MG63 (cell line): ENCODE measurements around the gene LAT. TPM values are rescaled to one million over a fixed set of nuclear protein-coding genes. Genes with fewer than 3 reads are reported as not detected.
"Not testable (repeated sequence)": the region's sequence is repeated elsewhere in the genome, so short reads cannot be mapped to it uniquely, and the experiment has no call there.

Experiments used
- DNase-seq: peaks from one replicate; pipeline ENCODE4 v3.0.0-alpha.2; 2020
- H3K27me3 ChIP-seq: fragments of 250-450 bp; sonication (Bioruptor Pico); 2 replicates; pipeline ENCODE4 v1.5.1; 2020; ENCODE audit warnings: mild to moderate bottlenecking, moderate library complexity
- H3K36me3 ChIP-seq: fragments of 250-450 bp; sonication (Bioruptor Pico); 2 replicates; pipeline ENCODE4 v1.5.1; 2020; ENCODE audit warnings: mild to moderate bottlenecking, moderate library complexity
- H3K4me3 ChIP-seq: fragments of 250-450 bp; sonication (Bioruptor Pico); 2 replicates; pipeline ENCODE4 v1.5.1; 2020; ENCODE audit warnings: mild to moderate bottlenecking, moderate library complexity
- H3K9me3 ChIP-seq: fragments of 250-450 bp; sonication (Bioruptor Pico); 2 replicates; pipeline ENCODE4 v1.5.1; 2020; ENCODE audit warnings: mild to moderate bottlenecking, moderate library complexity
- total RNA-seq: library from RNA; depleted of rRNA; stranded (reverse); fragments of >200 nt; shearing (Covaris generic); gene quantifications from 2 replicates; pipeline ENCODE4 v1.2.3, GENCODE V29; 2014; ENCODE audit warnings: low replicate concordance

LAT gene
- total RNA-seq, 1 experiment from 2014 or later = not detected

DNA sequence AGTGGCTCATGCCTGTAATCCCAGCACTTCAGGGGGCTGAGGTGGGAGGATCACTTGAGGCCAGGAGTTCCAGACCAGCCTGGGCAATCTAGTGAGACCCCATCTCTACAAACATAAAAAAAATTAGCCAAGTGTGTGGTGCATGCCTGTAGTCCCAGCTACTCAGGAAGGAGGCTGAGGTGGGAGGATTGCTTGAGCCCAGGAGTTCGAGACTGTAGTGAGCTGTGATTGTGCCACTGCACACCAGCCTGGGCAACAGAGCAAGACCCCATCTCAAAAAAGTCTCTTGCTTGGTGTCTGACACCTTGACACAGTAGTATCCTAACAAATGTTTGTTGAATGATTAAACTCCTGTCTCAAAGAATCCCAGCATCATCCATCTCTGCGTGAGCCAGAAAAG is 15.2 kb upstream of the LAT start:
- not testable (repeated sequence) for H3K4me3 ChIP-seq, DNase-seq, H3K9me3 ChIP-seq, H3K36me3 ChIP-seq, H3K27me3 ChIP-seq

DNA sequence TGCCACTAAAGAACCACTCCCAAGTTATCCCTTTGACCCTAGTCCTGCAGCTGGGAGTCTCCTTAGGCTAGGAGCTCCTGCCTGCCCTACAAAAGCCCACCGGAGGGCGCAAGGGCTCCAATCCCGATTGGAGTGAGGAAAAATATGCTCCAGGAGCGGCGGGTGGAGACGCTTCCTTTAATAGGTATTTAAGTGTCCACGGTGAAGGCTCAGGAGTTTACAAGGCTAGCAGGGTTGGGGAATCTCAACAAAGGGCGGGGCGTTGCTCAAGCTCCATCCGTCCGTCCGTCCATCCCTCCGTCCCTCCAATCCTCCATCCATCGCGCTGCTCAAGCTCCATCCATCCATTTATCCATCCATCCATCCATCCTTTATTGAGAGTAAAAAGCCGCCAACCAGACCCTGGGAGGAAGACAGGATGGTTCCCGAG is 10.8 kb upstream of the LAT start:
- peak; percentile 72 for DNase-seq
- Histone ChIP-seq H3K27me3 (no peaks in the 10 kb centered on the region), H3K9me3 (no peaks in the 10 kb centered on the region), H3K4me3 (peak overlapping the region; percentile 84), H3K36me3 (peaks cover 7% of the 10 kb centered on the region; the same call in 1 of the 2 replicates)

DNA sequence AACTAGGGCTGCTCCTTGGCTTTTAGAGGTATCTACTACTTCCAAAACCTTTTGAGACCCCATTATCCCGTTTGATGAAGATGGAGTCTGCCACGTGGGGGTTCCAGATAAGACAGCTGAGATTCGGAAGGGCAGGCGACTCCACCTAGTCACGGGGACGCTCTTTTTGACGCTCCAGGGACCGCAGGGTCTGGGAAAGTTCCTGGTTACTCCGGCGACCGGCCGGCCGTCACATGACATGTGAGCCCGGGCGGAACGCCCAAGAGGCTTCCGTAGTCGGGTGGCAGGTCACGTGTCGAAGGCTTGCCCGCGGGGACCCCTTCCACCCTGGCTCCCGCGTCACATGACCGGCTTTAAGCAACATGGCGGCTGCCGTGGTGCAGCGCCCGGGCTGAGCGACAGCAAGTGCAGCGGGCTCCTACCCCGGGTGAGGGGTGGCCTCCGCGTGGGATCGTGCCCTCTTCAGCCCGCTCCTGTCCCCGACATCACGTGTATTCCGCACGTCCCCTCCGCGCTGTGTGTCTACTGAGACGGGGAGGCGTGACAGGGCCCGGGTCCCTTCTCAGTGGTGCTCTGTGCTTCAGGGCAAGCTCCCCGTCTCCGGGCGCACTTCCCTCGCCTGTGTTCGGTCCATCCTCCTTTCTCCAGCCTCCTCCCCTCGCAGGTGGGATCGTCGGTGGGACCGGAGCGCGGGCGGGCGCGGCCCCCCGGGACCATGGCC is 10.3 kb upstream of the LAT start, which contains the start of gene SPNS1:
TSS of gene SPNS1 (plus strand) at position 342 of the 721 bp plus-strand sequence. CDS start at position 716, 374 bp downstream.
- DNase-seq = peak; percentile 98
- H3K4me3 ChIP-seq = peak within 1 kb of the TSS; percentile 84
- H3K9me3 ChIP-seq = no peaks in the 10 kb centered on the region

DNA sequence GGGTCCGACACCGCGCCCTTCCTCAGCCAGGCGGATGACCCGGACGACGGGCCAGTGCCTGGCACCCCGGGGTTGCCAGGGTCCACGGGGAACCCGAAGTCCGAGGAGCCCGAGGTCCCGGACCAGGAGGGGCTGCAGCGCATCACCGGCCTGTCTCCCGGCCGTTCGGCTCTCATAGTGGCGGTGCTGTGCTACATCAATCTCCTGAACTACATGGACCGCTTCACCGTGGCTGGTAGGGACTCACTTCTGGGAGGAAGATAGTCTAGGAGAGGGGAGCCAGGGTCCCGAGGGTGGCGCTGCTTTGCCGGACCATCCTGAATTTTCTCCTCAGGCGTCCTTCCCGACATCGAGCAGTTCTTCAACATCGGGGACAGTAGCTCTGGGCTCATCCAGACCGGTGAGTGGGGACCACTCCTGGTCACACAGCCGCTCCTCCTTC is 9.7 kb upstream of the LAT start:
- H3K9me3 ChIP-seq = no peaks in the 10 kb centered on the region
- H3K36me3 ChIP-seq = peaks cover 14% of the 10 kb centered on the region
- H3K4me3 ChIP-seq = peak overlapping the region; percentile 84
- DNase-seq = no peak
- no peaks in the 10 kb centered on the region for H3K27me3 ChIP-seq

More for the DNA sequence above, 10.3 kb upstream of the LAT start, which contains the start of gene SPNS1:
- Histone ChIP-seq H3K36me3 (peaks cover 10% of the 10 kb centered on the region; the same call in 1 of the 2 replicates), H3K27me3 (no peaks in the 10 kb centered on the region)

DNA sequence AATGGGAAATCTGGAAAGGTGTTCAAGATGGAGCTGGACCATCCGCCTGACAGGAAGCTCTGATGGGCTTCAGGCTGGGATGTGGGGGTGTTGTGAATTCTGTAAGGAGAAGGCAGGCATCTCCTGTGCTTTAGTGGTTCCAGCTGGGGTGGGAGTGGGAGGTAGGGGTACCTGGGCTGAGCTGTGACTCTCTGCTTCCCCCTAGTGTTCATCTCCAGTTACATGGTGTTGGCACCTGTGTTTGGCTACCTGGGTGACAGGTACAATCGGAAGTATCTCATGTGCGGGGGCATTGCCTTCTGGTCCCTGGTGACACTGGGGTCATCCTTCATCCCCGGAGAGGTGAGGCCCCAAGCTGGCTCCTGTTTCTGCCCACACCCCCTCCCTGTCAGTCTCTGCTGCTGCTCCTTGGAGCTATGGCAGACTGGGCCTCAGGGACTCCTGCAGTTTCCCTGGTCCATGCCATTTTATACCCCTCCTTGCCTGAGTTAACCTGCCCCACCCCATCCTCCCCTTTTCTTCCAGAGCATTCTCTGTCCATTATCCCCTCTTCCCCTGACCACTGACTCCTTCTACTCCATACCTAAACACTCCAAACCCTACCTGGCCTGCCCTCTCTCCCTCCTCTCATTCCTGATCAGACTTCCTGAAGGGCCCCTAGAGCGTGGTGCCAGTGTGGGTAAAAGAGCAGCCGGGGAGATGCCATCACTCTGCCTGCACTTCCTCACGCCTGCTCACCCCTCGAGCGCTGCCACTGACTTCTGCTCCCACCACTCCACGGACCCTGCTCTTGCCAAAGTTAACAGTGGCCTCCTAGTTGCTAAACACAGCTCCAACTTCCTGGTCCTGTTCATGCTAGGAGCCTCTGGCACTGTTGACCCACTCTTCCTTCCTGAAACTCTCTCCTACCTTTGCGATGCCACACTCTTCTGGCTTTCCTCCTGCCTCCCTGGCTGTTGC is 6.9 kb upstream of the LAT start:
- no peak for DNase-seq
- H3K9me3 ChIP-seq = 0 out of 2 replicates have a peak, but pooled peaks cover 5% of the 10 kb centered on the region
- no peaks in the 10 kb centered on the region for H3K27me3 ChIP-seq
- no peak overlapping the region for H3K4me3 ChIP-seq
- peaks cover 28% of the 10 kb centered on the region for H3K36me3 ChIP-seq

DNA sequence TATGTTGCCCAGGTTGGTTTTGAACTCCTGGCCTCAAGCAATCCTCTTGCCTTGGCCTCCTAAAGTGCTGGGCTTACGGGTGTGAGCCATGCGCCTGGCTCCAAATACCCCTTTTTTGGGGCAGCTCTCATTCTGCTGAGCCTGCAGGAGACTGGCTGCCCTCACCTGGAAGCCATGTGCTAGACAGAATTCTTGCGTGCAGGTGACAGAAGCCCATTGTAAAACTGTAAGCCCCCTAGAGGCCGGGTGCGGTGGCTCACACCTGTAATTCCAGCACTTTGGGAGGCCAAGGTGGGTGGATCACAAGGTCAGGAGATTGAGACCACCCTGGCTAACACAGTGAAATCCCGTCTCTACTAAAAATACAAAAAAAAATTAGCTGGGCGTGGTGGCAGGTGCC is 4.5 kb upstream of the LAT start:
- H3K27me3 ChIP-seq, H3K4me3 ChIP-seq, DNase-seq, H3K9me3 ChIP-seq: not testable (repeated sequence)
- H3K36me3 ChIP-seq = peaks cover 28% of the 10 kb centered on the region

DNA sequence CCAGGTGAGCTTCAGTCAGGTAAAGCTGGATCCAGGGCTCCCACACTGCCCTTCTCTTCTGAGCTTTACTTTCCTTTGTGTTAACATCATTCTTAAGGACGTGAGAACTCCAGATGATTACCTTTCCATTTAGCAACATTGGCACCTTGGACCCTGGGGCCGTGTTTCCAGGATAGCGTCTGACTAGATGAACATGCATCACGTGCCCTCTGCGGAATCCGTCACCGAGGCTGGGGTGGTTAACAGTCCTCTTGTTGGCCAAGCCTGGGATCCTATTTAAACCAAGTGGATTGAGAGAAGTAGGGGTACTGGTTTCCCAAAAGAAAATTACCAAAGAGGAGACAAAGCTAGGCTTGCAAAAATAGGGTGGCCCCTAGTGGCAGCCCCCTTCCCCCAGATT is 3.9 kb upstream of the LAT start:
- 0 out of 2 replicates have a peak, but pooled peaks cover 5% of the 10 kb centered on the region for H3K9me3 ChIP-seq
- H3K36me3 ChIP-seq = peaks cover 28% of the 10 kb centered on the region
- no peak overlapping the region for H3K4me3 ChIP-seq
- no peaks in the 10 kb centered on the region for H3K27me3 ChIP-seq
- DNase-seq = no peak

DNA sequence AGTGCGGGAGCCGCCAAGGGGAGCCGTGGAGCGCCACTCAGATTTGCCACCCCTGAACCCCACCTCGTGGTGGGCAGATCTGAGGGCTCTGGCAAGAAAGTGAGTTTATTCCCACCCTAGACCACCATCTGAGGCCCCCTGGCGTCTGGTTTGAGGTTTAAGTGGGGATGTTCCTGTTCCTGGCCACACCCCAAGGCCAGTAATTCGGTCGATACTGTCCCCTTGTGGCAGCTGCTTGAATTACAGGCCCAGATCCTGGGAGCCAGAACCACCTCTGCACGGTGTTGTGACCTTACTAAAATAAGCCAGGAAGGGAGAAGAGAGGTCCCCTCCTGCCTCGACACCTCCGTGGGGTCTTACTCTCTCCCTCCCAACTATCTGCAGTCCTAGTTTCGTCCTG is 3.3 kb upstream of the LAT start:
- Histone ChIP-seq H3K27me3 (no peaks in the 10 kb centered on the region), H3K4me3 (no peak overlapping the region), H3K9me3 (0 out of 2 replicates have a peak, but pooled peaks cover 5% of the 10 kb centered on the region), H3K36me3 (peaks cover 24% of the 10 kb centered on the region)
- no peak for DNase-seq

DNA sequence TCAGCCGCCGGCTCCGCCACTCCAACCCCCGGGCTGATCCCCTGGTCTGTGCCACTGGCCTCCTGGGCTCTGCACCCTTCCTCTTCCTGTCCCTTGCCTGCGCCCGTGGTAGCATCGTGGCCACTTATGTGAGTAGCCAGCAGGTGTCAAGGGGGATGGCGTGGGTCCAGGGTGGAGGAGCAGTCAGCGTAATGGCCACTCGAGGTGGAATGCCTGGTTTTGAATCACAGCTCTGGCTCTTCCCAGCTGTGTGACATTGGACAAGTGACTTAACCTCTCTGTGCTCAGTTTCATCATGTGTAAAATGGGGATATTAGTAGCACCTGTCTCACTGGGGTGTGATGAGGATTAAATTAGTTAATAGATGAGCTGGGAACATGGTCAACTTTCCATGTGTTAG is 2.4 kb upstream of the LAT start:
- no peaks in the 10 kb centered on the region for H3K27me3 ChIP-seq
- no peak overlapping the region for H3K4me3 ChIP-seq
- H3K9me3 ChIP-seq = 0 out of 2 replicates have a peak, but pooled peaks cover 5% of the 10 kb centered on the region
- no peak for DNase-seq
- H3K36me3 ChIP-seq = peaks cover 23% of the 10 kb centered on the region

DNA sequence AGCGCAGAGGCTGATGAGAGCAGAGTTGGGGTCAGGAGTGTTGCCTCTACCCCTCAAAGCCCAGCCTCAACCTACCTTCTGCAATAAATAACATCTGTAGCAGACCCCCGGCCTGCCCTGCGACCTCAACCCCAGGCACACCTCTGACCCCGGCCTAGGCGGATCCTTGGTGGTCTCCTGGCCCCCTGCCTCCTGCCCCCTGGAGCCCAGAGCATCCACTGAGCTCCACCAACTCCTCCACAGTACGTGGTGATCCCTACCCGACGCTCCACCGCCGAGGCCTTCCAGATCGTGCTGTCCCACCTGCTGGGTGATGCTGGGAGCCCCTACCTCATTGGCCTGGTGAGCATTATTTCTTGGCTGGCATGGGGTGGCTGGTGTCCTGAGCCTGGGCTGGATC is 1.9 kb upstream of the LAT start:
- 0 out of 2 replicates have a peak, but pooled peaks cover 5% of the 10 kb centered on the region for H3K9me3 ChIP-seq
- H3K27me3 ChIP-seq = no peaks in the 10 kb centered on the region
- H3K36me3 ChIP-seq = peaks cover 23% of the 10 kb centered on the region
- no peak overlapping the region for H3K4me3 ChIP-seq
- no peak for DNase-seq

DNA sequence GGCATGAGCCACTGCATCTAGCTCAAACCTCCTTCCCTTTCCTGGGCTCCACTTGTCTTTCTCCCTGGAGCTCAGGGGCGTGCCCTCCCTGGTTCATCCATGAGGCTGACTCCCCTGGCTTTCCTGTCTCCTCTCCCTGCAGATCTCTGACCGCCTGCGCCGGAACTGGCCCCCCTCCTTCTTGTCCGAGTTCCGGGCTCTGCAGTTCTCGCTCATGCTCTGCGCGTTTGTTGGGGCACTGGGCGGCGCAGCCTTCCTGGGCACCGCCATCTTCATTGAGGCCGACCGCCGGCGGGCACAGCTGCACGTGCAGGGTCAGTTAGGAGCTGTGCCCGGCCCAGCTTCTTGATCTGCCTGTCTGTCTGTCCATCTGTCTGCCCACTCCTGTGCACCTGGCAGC is 1.2 kb upstream of the LAT start:
- no peak overlapping the region for H3K4me3 ChIP-seq
- peaks cover 23% of the 10 kb centered on the region for H3K36me3 ChIP-seq
- H3K9me3 ChIP-seq = 0 out of 2 replicates have a peak, but pooled peaks cover 5% of the 10 kb centered on the region
- no peaks in the 10 kb centered on the region for H3K27me3 ChIP-seq
- no peak for DNase-seq

DNA sequence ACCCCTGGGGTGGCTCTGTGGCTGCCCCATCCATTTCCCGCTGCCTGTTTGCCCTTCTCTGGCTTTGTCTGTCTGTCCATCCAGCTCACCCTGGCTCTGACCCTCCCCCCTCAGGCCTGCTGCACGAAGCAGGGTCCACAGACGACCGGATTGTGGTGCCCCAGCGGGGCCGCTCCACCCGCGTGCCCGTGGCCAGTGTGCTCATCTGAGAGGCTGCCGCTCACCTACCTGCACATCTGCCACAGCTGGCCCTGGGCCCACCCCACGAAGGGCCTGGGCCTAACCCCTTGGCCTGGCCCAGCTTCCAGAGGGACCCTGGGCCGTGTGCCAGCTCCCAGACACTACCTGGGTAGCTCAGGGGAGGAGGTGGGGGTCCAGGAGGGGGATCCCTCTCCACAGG is 761 bp upstream of the LAT start:
- 0 out of 2 replicates have a peak, but pooled peaks cover 5% of the 10 kb centered on the region for H3K9me3 ChIP-seq
- peaks cover 23% of the 10 kb centered on the region for H3K36me3 ChIP-seq
- DNase-seq = no peak
- H3K27me3 ChIP-seq = no peaks in the 10 kb centered on the region
- no peak overlapping the region for H3K4me3 ChIP-seq

DNA sequence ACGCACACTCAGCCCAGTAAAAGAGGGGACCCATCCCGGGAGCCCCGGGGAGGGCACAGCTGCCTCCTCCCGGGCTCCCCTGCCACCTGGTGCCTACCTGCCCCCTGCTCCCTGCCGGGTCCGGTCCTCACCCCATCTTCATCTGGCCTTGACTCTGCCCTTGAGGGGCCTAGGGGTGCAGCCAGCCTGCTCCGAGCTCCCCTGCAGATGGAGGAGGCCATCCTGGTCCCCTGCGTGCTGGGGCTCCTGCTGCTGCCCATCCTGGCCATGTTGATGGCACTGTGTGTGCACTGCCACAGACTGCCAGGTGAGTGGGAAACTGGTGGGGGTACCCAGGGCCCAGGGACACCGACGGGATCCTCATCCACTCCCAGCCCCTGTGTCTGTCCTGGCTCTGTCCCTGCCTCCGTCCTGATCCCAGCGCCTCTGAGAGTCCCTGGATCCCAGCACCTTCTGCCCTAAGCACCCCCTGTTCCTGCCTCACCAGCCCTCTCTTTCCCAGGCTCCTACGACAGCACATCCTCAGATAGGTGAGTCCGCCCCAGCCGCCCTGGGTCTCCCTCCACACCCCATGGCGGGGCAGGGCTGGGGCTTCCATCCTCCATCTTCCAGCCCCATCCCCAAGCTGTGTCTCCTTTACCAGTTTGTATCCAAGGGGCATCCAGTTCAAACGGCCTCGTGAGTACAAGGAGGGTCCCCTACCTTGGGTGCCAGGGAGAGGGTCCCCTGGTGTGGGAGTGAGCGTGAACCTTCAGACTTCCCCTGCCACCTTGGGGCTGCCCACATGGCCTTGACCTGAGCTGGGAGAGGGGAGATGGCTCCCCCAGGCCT is 574 bp downstream of the LAT start:
- Histone ChIP-seq H3K36me3 (peaks cover 14% of the 10 kb centered on the region), H3K4me3 (no peak overlapping the region), H3K27me3 (no peaks in the 10 kb centered on the region), H3K9me3 (0 out of 2 replicates have a peak, but pooled peaks cover 5% of the 10 kb centered on the region)
- DNase-seq = no peak

DNA sequence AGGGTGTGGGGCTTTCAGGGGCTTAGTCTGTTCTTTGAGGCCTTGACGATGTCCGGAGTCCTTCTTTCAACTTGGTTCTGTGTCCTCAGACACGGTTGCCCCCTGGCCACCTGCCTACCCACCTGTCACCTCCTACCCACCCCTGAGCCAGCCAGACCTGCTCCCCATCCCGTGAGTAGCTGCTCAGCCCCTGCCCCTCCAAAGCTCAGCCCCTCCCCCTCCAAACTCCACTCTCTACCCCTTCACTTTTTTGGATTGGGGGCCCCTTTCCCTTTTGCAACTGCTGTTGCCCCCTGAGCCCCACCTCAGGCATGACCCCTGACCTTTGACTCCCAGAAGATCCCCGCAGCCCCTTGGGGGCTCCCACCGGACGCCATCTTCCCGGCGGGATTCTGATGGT is 1.2 kb downstream of the LAT start:
- DNase-seq = no peak
- no peak overlapping the region for H3K4me3 ChIP-seq
- peaks cover 12% of the 10 kb centered on the region for H3K36me3 ChIP-seq
- H3K9me3 ChIP-seq = 0 out of 2 replicates have a peak, but pooled peaks cover 5% of the 10 kb centered on the region
- H3K27me3 ChIP-seq = no peaks in the 10 kb centered on the region

DNA sequence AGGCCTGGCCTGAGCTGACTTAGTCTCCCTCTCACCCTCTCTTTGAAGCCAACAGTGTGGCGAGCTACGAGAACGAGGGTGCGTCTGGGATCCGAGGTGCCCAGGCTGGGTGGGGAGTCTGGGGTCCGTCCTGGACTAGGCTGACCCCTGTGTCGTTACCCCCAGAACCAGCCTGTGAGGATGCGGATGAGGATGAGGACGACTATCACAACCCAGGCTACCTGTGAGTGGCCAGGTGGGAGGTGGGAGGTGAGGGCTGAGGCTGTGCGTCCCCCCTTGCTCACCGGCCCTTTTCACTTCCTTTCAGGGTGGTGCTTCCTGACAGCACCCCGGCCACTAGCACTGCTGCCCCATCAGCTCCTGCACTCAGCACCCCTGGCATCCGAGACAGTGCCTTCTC is 1.6 kb downstream of the LAT start:
- DNase-seq = no peak
- Histone ChIP-seq H3K4me3 (no peak overlapping the region), H3K27me3 (no peaks in the 10 kb centered on the region), H3K9me3 (0 out of 2 replicates have a peak, but pooled peaks cover 2% of the 10 kb centered on the region), H3K36me3 (peaks cover 7% of the 10 kb centered on the region)

DNA sequence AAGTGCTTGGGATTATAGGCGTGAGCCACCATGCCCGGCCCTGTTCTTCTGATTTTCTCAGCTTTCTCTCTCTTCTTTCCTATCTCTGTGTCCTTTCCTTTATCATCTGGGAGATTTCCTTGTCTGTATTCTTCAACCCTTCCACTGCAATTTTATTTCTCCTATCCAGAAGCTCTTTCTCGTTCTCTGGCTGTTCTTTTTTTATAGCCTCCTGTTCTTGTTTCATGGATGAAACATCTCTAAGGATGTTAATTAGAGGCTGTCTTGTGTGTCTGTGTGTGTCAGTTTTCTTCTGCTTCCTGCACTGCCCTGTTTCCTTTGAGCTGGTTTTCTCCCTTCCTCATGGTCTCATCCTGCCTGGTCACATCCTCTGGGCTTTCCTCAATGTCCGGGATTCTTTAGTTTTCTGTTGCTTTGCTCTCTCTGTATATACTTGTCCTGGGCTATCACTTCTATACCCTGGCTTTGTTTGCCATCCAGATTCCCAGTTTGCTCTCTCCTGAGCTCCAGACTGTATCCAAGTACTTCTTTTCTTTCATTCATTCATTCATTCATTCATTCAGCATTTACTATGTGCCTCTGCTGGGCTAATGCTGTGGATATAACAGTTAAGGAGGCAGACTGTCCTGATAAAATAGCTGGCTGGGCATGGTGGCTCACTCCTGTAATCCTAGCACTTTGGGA is 2.5 kb downstream of the LAT start:
- H3K4me3 ChIP-seq = no peak overlapping the region
- no peaks in the 10 kb centered on the region for H3K9me3 ChIP-seq
- H3K27me3 ChIP-seq = no peaks in the 10 kb centered on the region
- H3K36me3 ChIP-seq = peaks cover 2% of the 10 kb centered on the region; the same call in 1 of the 2 replicates
- DNase-seq = no peak
